ENCODE results near the gene CACNA1S.

DNA sequence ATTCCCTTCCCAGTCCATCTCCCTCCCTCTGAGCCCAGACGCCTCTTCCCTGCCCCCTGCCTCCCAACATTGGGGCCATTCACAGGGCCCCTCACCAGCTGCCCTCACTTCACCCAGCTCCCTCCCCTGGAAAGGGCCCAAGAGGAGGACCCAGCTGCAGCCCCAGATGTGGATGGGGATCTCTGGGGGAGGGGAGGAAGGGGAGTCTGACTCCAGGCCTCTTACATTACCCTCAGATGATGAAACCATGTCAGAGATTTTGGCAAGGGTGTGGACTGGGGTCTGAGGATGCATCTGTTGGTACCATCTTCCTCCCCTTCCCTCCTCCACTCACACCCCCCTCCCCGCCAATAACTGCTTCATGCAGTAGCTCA is 87.6 kb downstream of the CACNA1S start:
- TF ChIP-seq, protein P1, sequence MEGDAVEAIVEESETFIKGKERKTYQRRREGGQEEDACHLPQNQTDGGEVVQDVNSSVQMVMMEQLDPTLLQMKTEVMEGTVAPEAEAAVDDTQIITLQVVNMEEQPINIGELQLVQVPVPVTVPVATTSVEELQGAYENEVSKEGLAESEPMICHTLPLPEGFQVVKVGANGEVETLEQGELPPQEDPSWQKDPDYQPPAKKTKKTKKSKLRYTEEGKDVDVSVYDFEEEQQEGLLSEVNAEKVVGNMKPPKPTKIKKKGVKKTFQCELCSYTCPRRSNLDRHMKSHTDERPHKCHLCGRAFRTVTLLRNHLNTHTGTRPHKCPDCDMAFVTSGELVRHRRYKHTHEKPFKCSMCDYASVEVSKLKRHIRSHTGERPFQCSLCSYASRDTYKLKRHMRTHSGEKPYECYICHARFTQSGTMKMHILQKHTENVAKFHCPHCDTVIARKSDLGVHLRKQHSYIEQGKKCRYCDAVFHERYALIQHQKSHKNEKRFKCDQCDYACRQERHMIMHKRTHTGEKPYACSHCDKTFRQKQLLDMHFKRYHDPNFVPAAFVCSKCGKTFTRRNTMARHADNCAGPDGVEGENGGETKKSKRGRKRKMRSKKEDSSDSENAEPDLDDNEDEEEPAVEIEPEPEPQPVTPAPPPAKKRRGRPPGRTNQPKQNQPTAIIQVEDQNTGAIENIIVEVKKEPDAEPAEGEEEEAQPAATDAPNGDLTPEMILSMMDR (conservative IDR thresholded peaks at IDR 0.05; ENCODE audit: low read depth, low read length) = no peak
- no peak for TF ChIP-seq EZH2 (IDR thresholded peaks at IDR 0.05; ENCODE audit: borderline replicate concordance, low read depth, low read length, poor library complexity, severe bottlenecking)

All from A673 (cell line).